Measurements from ENCODE around the gene RNF225.
A peak's percentile ranks its signal among the peaks of the same experiment; 100 is the strongest.
"Not testable (repeated sequence)": the region's sequence is repeated elsewhere in the genome, so short reads cannot be mapped to it uniquely, and the experiment has no call there.

RNF225 gene

DNA sequence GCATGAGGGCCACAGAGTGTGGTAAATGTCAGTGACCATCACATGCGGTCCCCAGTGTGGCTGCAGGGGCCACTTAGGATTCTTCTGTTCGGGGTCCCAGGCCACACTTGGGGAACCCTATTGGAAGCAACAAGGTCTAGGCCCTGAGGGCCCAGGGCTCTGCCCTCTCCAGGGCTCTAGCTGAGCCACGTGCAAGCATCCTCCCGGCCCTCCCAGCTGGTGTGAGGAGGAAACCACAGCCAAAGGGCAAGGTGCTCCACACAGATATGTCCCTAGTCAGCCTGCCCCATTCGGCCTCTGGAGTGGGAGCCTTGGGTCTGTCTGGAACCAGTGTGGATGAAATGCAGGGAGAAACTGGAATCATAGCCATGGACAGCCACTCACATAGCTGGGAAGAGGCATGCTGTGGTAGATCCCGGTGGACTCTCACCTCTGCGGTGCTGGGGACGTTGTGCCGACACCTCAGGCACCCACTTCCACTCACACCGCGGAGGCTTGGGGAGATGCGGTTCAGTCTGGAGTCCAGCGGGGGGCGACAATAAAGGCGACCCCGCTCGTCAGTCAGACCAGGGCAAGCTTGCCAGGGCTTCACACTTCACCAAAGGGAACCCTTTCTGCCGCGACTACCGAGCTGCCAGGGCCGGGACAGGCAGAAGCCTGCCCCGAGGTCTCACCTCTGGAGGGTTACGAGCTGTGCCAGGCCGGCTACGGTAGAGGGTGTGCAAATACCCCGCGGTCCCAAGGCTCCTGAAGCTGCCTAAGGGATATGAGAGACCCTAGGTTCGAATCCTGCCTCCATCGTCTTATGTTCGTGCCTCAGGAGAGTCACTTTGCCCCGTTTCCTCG, 28.6 kb upstream of the RNF225 start:
- Histone ChIP-seq H3K36me3 (ENCODE audit: control insufficient read depth, insufficient read depth, low read length, severe bottlenecking) (no peaks in the 10 kb centered on the region), H3K9me3 (ENCODE audit: control insufficient read depth, low read length) (no peaks in the 10 kb centered on the region), H3K9ac (ENCODE audit: low read length) (no peak overlapping the region), H3K27me3 (replicated peaks; ENCODE audit: control insufficient read depth, insufficient read depth, low read length) (no peaks in the 10 kb centered on the region), H3K4me3 (ENCODE audit: low read length) (no peak overlapping the region), H3K4me1 (ENCODE audit: control insufficient read depth, insufficient read depth, low read length) (peaks cover 3% of the 10 kb centered on the region)
- DNase-seq (ENCODE audit: low read depth): no peak

DNA sequence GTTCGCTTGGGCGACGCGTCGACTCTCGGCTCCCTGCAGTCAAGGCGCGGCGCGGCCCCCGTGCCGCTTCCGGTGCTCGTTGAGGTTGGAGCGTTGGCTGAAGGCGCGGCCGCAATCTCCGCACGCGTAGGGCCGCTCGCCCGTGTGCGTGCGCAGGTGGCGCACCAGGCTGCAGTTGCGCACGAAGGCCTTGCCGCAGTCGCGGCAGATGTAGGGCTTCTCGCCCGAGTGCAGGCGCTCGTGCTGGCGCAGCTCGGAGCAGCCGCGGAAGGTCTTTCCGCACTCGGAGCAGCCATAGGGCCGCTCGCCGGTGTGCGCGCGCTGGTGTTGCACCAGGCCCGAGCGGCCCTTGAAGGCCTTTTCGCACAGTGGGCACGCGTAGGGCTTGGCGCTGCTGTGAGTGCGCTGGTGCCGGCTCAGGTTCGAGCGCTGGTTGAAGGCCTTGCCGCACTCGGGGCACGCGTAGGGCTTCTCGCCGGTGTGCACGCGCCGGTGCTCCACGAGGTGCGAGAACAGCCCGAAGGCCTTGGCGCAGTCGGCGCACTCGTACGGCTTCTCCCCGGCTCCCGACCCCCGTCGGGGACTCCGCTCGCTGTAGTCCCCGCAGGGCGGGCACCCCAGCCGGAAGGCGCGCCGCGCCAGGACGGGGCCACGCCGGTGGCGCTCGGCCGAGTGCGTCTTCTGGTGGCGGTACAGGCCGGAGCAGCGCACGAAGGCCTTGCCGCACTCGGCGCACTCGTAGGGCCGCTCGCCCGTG, 27.6 kb upstream of the RNF225 start:
- H3K4me3 ChIP-seq (ENCODE audit: low read length): no peak overlapping the region
- no peaks in the 10 kb centered on the region for H3K9me3 ChIP-seq (ENCODE audit: control insufficient read depth, low read length)
- peaks cover 6% of the 10 kb centered on the region for H3K4me1 ChIP-seq (ENCODE audit: control insufficient read depth, insufficient read depth, low read length)
- no peak for DNase-seq (ENCODE audit: low read depth)
- no peaks in the 10 kb centered on the region for H3K27me3 ChIP-seq (replicated peaks; ENCODE audit: control insufficient read depth, insufficient read depth, low read length)
- no peak overlapping the region for H3K9ac ChIP-seq (ENCODE audit: low read length)
- no peaks in the 10 kb centered on the region for H3K36me3 ChIP-seq (ENCODE audit: control insufficient read depth, insufficient read depth, low read length, severe bottlenecking)

DNA sequence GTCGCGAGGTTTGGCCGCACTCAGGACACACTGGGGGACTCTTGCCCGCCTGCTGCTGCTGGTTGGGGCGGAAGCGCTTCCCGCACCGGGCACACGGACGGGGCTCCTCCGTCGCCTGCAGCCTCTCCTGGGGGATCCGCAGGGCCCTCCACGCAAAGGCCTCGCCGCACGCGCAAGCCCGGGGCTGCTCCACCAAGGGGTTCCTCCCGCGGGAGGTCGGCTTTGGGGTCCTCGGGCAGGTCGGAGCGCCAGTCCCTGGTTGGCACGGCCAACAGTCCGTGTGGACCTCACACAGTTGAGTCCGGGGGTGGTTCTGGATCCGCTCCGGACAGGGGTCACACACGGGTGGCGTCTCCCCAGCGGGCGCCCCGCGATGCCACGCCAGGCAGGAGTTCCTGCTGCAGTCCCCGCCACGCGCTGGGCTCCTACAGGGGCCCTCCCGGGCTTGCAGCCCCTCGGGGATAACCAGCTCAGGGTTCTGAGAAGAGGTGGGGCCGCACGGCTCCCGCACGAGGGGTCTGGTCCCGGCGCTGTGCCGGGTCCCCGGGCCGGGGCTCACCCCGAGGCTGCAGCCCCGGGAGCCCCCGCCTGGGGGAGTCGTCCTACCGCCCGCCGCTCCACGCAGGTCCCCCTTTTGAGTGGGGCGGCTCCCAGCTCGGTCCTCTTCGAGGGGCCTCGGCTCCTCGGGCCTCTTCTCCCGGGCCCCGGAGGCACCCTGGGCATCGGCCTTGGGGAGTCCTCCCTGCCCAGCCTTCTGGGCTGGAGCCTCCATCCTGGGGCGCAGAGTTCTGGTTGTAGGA, 26.7 kb upstream of the RNF225 start:
- Histone ChIP-seq H3K9me3 (ENCODE audit: control insufficient read depth, low read length) (no peaks in the 10 kb centered on the region), H3K36me3 (ENCODE audit: control insufficient read depth, insufficient read depth, low read length, severe bottlenecking) (no peaks in the 10 kb centered on the region), H3K4me3 (ENCODE audit: low read length) (no peak overlapping the region), H3K27me3 (replicated peaks; ENCODE audit: control insufficient read depth, insufficient read depth, low read length) (no peaks in the 10 kb centered on the region), H3K4me1 (ENCODE audit: control insufficient read depth, insufficient read depth, low read length) (peaks cover 14% of the 10 kb centered on the region), H3K9ac (ENCODE audit: low read length) (no peak overlapping the region)
- DNase-seq (ENCODE audit: low read depth): no peak

DNA sequence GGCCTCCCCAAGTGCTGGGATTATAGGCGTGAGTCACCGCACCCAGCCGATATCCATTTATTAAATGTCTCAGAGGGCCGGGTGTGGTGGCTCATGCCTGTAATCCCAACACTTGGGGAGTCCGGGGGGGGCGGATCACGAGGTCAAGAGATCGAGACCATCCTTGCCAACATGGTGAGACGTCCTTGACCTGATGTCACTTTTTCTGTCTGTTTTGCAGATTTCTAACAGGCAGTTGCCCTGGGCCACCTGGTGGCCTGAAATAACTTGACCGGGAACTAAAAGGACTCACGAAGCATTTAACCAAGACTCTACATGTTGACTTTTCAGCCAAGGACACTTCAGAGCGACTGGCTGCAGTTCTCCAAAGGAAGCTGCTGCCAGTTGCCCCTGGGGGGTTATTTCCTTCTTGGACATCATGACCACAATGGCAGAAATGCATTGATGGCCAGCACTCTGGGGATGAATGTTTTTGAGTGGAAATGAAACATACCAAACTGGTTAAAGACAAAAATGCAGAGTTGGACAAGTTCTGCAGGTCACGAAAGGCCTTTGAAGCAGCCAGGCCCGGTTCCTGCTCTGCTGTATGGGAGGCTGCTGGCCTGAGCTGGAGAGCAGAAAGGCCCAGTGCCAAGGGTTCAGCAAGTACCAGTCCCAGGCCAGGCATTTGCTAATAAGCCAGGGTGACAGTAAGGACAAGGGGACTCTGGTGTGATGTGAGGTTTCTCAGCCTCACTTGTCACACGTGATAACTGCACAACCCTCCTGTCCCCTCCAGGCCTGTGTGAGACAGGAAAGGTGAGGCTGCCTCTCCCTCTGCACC, 22.9 kb upstream of the RNF225 start:
- Histone ChIP-seq H3K36me3 (ENCODE audit: control insufficient read depth, insufficient read depth, low read length, severe bottlenecking) (no peaks in the 10 kb centered on the region), H3K9ac (ENCODE audit: low read length) (peak overlapping the region; percentile 13), H3K27me3 (replicated peaks; ENCODE audit: control insufficient read depth, insufficient read depth, low read length) (no peaks in the 10 kb centered on the region), H3K9me3 (ENCODE audit: control insufficient read depth, low read length) (no peaks in the 10 kb centered on the region), H3K4me1 (ENCODE audit: control insufficient read depth, insufficient read depth, low read length) (peaks cover 15% of the 10 kb centered on the region), H3K4me3 (ENCODE audit: low read length) (no peak overlapping the region)
- DNase-seq (ENCODE audit: low read depth): no peak

DNA sequence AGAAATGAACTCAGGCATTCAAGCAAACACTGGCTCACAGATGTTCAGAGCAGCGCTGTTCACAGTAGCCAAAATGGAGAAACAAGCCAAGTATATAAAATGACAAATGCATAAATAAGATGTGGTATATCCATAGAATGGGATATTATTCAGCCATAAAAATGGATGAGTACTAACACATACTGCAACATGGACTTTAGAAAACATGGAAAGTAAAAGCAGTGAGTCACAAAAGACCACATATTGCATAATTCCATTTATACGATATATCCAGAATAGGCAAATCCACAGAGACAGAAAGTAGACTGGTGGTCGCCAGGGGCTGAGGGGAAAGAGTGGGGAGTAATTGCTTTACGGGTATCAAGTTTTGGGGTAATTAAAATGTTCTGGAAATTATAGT, 21.3 kb upstream of the RNF225 start:
- Histone ChIP-seq H3K9me3 (ENCODE audit: control insufficient read depth, low read length) (no peaks in the 10 kb centered on the region), H3K36me3 (ENCODE audit: control insufficient read depth, insufficient read depth, low read length, severe bottlenecking) (no peaks in the 10 kb centered on the region), H3K4me3 (ENCODE audit: low read length) (no peak overlapping the region), H3K9ac (ENCODE audit: low read length) (no peak overlapping the region), H3K27me3 (replicated peaks; ENCODE audit: control insufficient read depth, insufficient read depth, low read length) (no peaks in the 10 kb centered on the region), H3K4me1 (ENCODE audit: control insufficient read depth, insufficient read depth, low read length) (peaks cover 15% of the 10 kb centered on the region)
- DNase-seq (ENCODE audit: low read depth): no peak

DNA sequence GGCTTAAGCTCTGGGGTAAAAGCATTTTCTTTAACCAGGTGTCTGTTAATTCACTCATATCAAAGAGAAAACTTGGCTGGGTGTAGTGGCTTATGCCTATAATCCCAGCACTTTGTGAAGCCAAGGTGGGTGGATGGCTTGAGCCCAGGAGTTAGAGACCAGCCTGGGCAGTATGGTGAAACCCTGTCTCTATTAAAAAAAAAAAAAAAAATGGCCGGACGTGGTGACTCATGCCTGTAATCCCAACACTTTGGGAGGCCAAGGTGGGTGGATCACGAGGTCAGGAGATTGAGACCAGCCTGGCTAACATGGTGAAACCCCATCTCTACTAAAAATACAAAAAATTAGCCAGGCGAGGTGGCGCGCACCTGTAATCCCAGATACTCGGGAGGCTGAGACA, 18.7 kb upstream of the RNF225 start:
- not testable (repeated sequence) for H3K9me3 ChIP-seq (ENCODE audit: control insufficient read depth, low read length); H3K9ac ChIP-seq (ENCODE audit: low read length); H3K36me3 ChIP-seq (ENCODE audit: control insufficient read depth, insufficient read depth, low read length, severe bottlenecking); H3K4me3 ChIP-seq (ENCODE audit: low read length); H3K27me3 ChIP-seq (replicated peaks; ENCODE audit: control insufficient read depth, insufficient read depth, low read length); DNase-seq (ENCODE audit: low read depth)
- H3K4me1 ChIP-seq (ENCODE audit: control insufficient read depth, insufficient read depth, low read length): peaks cover 27% of the 10 kb centered on the region

DNA sequence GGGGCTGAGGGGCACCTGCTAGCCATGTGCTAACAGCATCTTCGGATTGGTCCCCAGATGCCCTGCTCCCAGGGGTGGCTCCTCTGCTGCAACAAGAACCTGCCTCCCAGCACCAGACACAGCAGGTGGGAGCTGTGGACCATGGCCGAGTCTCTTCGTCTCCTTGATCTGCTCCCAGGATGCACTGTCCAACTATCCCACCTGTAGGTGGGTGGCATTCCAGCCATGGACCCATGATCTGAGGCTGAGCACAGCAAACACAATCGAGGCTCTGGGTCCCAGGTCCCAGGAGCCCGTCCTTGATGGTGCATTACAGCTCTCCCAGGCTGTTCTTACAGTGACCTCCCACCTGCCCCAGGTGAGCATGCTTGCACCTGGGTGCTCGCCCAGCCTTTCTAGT, 16.2 kb upstream of the RNF225 start:
- no peak for DNase-seq (ENCODE audit: low read depth)
- Histone ChIP-seq H3K4me1 (ENCODE audit: control insufficient read depth, insufficient read depth, low read length) (peaks cover 17% of the 10 kb centered on the region), H3K4me3 (ENCODE audit: low read length) (no peak overlapping the region), H3K9ac (ENCODE audit: low read length) (no peak overlapping the region), H3K36me3 (ENCODE audit: control insufficient read depth, insufficient read depth, low read length, severe bottlenecking) (no peaks in the 10 kb centered on the region), H3K27me3 (replicated peaks; ENCODE audit: control insufficient read depth, insufficient read depth, low read length) (no peaks in the 10 kb centered on the region), H3K9me3 (ENCODE audit: control insufficient read depth, low read length) (no peaks in the 10 kb centered on the region)

DNA sequence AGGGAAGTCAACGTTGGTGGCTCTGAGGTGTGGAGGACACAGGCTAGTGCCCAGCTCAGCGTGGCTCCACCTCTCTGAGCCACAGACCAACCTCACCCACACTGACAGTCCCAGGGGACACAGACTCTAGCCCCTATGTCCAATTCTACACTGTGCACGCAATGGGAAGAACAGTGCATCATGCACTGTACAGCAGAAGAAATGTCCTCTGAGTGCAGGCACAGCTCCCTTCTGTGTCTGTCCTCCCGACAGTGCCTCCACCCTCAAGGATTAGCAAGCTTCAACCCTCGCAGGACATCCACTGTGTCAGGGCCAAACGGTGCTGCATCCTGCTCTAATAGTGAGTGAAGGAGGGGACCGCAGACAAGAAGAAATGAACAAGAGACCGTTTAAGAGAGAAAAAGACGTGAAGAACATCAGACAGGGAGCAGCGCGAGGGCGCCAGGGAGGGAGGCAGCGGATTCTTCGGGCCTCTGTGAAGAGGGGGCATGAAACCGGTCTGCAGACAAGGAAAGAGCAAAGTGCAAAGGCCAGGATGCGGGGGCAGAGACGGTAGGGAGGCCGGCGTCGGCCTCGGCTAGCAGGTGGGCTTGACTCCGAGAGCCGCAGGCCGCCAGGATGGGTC, 15.3 kb upstream of the RNF225 start:
- Histone ChIP-seq H3K27me3 (replicated peaks; ENCODE audit: control insufficient read depth, insufficient read depth, low read length) (no peaks in the 10 kb centered on the region), H3K36me3 (ENCODE audit: control insufficient read depth, insufficient read depth, low read length, severe bottlenecking) (no peaks in the 10 kb centered on the region), H3K9me3 (ENCODE audit: control insufficient read depth, low read length) (no peaks in the 10 kb centered on the region), H3K4me1 (ENCODE audit: control insufficient read depth, insufficient read depth, low read length) (peaks cover 17% of the 10 kb centered on the region), H3K4me3 (ENCODE audit: low read length) (peak overlapping the region; percentile 87), H3K9ac (ENCODE audit: low read length) (peak overlapping the region; percentile 91)
- DNase-seq (ENCODE audit: low read depth): no peak

DNA sequence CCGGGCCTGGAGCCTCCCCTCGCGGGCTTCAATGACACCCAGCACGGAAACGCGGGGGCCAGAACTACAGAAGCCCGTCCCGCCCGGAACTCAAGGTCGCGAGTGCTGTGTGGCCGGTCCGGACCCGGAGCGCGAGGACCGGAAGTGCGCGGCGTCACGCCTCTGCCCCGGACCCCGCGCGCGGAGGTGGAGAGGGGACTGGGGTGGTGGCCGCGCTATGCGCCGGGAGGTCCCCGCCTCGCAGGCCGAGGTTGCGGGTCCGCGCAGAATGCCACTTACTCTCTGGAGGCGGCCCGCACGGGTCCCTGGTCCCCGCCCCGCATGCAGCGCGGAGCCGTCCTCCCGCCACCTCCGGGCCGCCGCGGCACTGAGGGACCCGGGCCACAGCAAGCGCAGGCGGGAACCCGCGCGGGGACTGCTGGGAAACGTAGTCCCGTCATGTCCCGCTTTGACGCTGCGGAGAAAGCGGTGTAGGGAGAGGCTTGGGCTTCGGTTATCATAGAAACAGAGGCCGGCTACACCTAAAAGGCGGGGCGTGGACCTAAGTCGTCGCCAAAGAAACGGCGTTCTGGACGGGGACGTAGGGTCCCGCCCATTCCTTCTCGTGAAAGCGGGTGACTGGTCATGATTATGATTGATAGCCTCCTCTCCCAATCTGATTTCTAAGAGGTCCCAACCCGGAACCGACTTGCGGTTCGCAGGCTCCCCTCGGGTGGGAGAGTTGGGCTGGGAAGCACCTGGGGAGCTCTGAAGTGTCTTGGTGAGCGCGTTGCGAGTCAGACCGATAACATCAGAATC, 14.6 kb upstream of the RNF225 start, which contains the start of gene ZNF837:
TSS of gene ZNF837 (minus strand) at position 369 of the 798 bp plus-strand sequence. CDS start 11,698 bp downstream, outside the sequence.
- peak; percentile 100 for DNase-seq (ENCODE audit: low read depth)
- H3K27me3 ChIP-seq (replicated peaks; ENCODE audit: control insufficient read depth, insufficient read depth, low read length): no peaks in the 10 kb centered on the region
- H3K9me3 ChIP-seq (ENCODE audit: control insufficient read depth, low read length): no peaks in the 10 kb centered on the region
- peaks cover 25% of the 10 kb centered on the region for H3K4me1 ChIP-seq (ENCODE audit: control insufficient read depth, insufficient read depth, low read length)
- peak within 1 kb of the TSS; percentile 87 for H3K4me3 ChIP-seq (ENCODE audit: low read length)
- H3K36me3 ChIP-seq (ENCODE audit: control insufficient read depth, insufficient read depth, low read length, severe bottlenecking): no peaks in the 10 kb centered on the region
- H3K9ac ChIP-seq (ENCODE audit: low read length): peak within 1 kb of the TSS; percentile 91

Data from adipocyte (in vitro differentiated cells).